ENCODE results near the gene APBA2.

- no peak for TF ChIP-seq CTCF (IDR thresholded peaks at IDR 0.05; ENCODE audit: low read depth, low read length)
- no peak for TF ChIP-seq POLR2A (IDR thresholded peaks at IDR 0.05; ENCODE audit: extremely low read depth, insufficient read length)
- no peak for TF ChIP-seq MAX (IDR thresholded peaks at IDR 0.05; ENCODE audit: low read depth, low read length)
Observed at GRCh38 chr15:28946803-28947202, 61.0 kb downstream of the APBA2 start.

Data from NB4 (cell line).